Spleen (tissue), 11 donors: ENCODE measurements around the gene ZNF609. TPM values are rescaled to one million over a fixed set of nuclear protein-coding genes. Genes with fewer than 3 reads are reported as not detected.

Experiments
- DNase-seq: peaks from one replicate; pipeline ENCODE4 v3.0.0-alpha.2; 2020
- H3K27ac ChIP-seq, 8 donors: fragments of 200-600 bp; sonication (generic) in 7 of 8; 1 replicate in 4 of 8; 2 replicates in 4 of 8; pipeline versions ENCODE4 v1.5.0 to v1.8.0; 2016 to 2021; ENCODE audit warnings: inconsistent platforms in 4 of 8, mild to moderate bottlenecking in 4 of 8, moderate library complexity in 1 of 8
- H3K27me3 ChIP-seq, 7 donors: fragments of 200-600 bp; sonication (generic) in 6 of 7; replicated peaks in 1 of 7; 1 replicate in 4 of 7; 2 replicates in 3 of 7; pipeline versions ENCODE4 v1.5.0 to v1.8.0; 2016 to 2021; ENCODE audit warnings: inconsistent platforms in 3 of 7, mild to moderate bottlenecking in 1 of 7
- H3K36me3 ChIP-seq, 6 donors: fragments of 200-600 bp; sonication (generic) in 5 of 6; 1 replicate in 4 of 6; 2 replicates in 2 of 6; pipeline versions ENCODE4 v1.5.0 to v1.8.0; 2016 to 2021; ENCODE audit warnings: inconsistent platforms in 2 of 6
- H3K4me1 ChIP-seq, 6 donors: fragments of 200-600 bp; sonication (generic) in 5 of 6; 1 replicate in 3 of 6; 2 replicates in 3 of 6; pipeline versions ENCODE4 v1.5.0 to v1.8.0; 2016 to 2021; ENCODE audit warnings: inconsistent platforms in 3 of 6
- H3K4me3 ChIP-seq, 8 donors: fragments of 200-600 bp; sonication (generic) in 7 of 8; 1 replicate in 4 of 8; 2 replicates in 4 of 8; pipeline versions ENCODE4 v1.5.0 to v1.8.0; 2016 to 2021; ENCODE audit warnings: inconsistent platforms in 4 of 8, mild to moderate bottlenecking in 4 of 8, moderate library complexity in 2 of 8
- H3K9me3 ChIP-seq, 8 donors: fragments of 200-600 bp; sonication (generic) in 7 of 8; 1 replicate in 4 of 8; 2 replicates in 4 of 8; pipeline versions ENCODE4 v1.5.0 to v1.8.0; 2016 to 2021; ENCODE audit warnings: inconsistent platforms in 4 of 8
- POLR2A ChIP-seq, 3 donors: fragments of 450-650 bp; IDR thresholded peaks; one replicate each; pipeline ENCODE4 v1.5.1; 2017; ENCODE audit warnings: antibody characterized with exemption in 3 of 3, mild to moderate bottlenecking in 1 of 3
- POLR2AphosphoS5 ChIP-seq, 3 donors: sonication (generic); formaldehyde crosslinking; IDR thresholded peaks; one replicate each; pipeline ENCODE4 v1.5.1; 2017; ENCODE audit warnings: antibody characterized with exemption in 3 of 3
- WGBS, 5 donors: extraction: QIAGEN DNeasy Blood & Tissue Kit in 3 of 5; methylation state at CpG; one replicate each; pipeline versions ENCODE4 v1.1.5 to v1.1.7; 2013 to 2018; 5-methylcytosine and 5-hydroxymethylcytosine counted together
- intact Hi-C: fragments of 100-400 bp; cut with DNase I; formaldehyde crosslinking; loops from one replicate; pipeline ENCODE4 v1.15.0; 2023; ENCODE audit warnings: low total_unique reads
- polyA plus RNA-seq, 3 donors: library from polyadenylated mRNA; stranded (reverse); fragments of 200-250 nt; gene quantifications; one replicate each; pipeline ENCODE4 v1.2.1, GENCODE V29; 2013
- total RNA-seq, 7 donors: library from RNA; depleted of rRNA in 3 of 7; stranded (reverse); fragments of >200 nt in 3 of 7; fragmentation: NEBNext Ultra II Directional in 4 of 7; extraction: Animal tissue kit (Norgen Biotek cat#: 25700) in 4 of 7; gene quantifications; one replicate each; pipeline versions ENCODE4 v1.1.0 to v1.2.1, GENCODE V29; 2016 to 2021
- TF ChIP-seq, protein P1 (sequence below), 11 experiments: fragments of 200-600 bp in 7 of 11; fragments of 450-650 bp in 4 of 11; sonication (generic) in 4 of 11; IDR thresholded peaks in 8 of 11; conservative IDR thresholded peaks in 3 of 11; 1 replicate in 7 of 11; 2 replicates in 4 of 11; pipeline versions ENCODE4 v1.4.0 to v1.8.0; 2016 to 2021; ENCODE audit warnings: antibody characterized with exemption in 11 of 11, inconsistent platforms in 4 of 11, mild to moderate bottlenecking in 1 of 11
- donor health status: healthy with polysubstance abuse.
- donor health status: DM: no; HTN: no; CAD: no; lungs with moderate emphysema.
- donor health status: DM: no; HTN: no; CAD: no.
- donor health status: Bipolar disorder and iron deficiency.
- donor health status: healthy.
- donor health status: DM: no; HTN: no; CAD: no.
- donor health status: DM: yes; HTN: yes; CAD: no.

ZNF609 gene
- total and polyA plus RNA-seq, 10 donors = 2.4 to 55.7 (median 38.8) TPM

- TF ChIP-seq POLR2A (IDR thresholded peaks at IDR 0.05) (no peak), POLR2AphosphoS5 (IDR thresholded peaks at IDR 0.05) (no peak)
- TF ChIP-seq, protein P1, sequence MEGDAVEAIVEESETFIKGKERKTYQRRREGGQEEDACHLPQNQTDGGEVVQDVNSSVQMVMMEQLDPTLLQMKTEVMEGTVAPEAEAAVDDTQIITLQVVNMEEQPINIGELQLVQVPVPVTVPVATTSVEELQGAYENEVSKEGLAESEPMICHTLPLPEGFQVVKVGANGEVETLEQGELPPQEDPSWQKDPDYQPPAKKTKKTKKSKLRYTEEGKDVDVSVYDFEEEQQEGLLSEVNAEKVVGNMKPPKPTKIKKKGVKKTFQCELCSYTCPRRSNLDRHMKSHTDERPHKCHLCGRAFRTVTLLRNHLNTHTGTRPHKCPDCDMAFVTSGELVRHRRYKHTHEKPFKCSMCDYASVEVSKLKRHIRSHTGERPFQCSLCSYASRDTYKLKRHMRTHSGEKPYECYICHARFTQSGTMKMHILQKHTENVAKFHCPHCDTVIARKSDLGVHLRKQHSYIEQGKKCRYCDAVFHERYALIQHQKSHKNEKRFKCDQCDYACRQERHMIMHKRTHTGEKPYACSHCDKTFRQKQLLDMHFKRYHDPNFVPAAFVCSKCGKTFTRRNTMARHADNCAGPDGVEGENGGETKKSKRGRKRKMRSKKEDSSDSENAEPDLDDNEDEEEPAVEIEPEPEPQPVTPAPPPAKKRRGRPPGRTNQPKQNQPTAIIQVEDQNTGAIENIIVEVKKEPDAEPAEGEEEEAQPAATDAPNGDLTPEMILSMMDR (IDR thresholded peaks at IDR 0.05 in 8 of 11, conservative IDR thresholded peaks at IDR 0.05 in 3 of 11) = no peak
- no peaks in the 10 kb centered on the region for H3K36me3 ChIP-seq
- DNase-seq = no peak
- H3K9me3 ChIP-seq = no peaks in the 10 kb centered on the region
- no peaks in the 10 kb centered on the region for H3K27me3 ChIP-seq
- no peak overlapping the region for H3K4me3 ChIP-seq
- 93 to 100% (median 97%) methylated on average over 1 of the region's 1 CpG for WGBS, 5 donors
- H3K4me1 ChIP-seq = peaks cover 17 to 52% (median 39%) of the 10 kb centered on the region in 6 donors
- intact Hi-C loops = no loop called here
- no peak overlapping the region for H3K27ac ChIP-seq
Observed at GRCh38 chr15:64617727-64618126, 157.3 kb downstream of the ZNF609 start.

GRCh38 chr15:64618138-64618537, 157.8 kb downstream of the ZNF609 start:
- 89 to 97% (median 95%) methylated on average over 5 of the region's 5 CpGs for WGBS, 5 donors
- intact Hi-C loops = no loop called here
- no peak overlapping the region for H3K4me3 ChIP-seq
- peaks cover 21 to 56% (median 43%) of the 10 kb centered on the region in 6 donors for H3K4me1 ChIP-seq
- DNase-seq = no peak
- H3K27me3 ChIP-seq = no peaks in the 10 kb centered on the region
- TF ChIP-seq, protein P1 (IDR thresholded peaks at IDR 0.05 in 8 of 11, conservative IDR thresholded peaks at IDR 0.05 in 3 of 11) = no peak
- no peak for TF ChIP-seq POLR2A (IDR thresholded peaks at IDR 0.05)
- TF ChIP-seq POLR2AphosphoS5 (IDR thresholded peaks at IDR 0.05) = no peak
- H3K27ac ChIP-seq = no peak overlapping the region
- peaks cover 0 to 3% (median 0%) of the 10 kb centered on the region in 6 donors for H3K36me3 ChIP-seq
- no peaks in the 10 kb centered on the region for H3K9me3 ChIP-seq

- Histone ChIP-seq H3K27me3 (no peaks in the 10 kb centered on the region), H3K4me1 (peaks cover 25 to 60% (median 46%) of the 10 kb centered on the region in 6 donors), H3K9me3 (no peaks in the 10 kb centered on the region), H3K36me3 (peaks cover 0 to 7% (median 0%) of the 10 kb centered on the region in 6 donors), H3K4me3 (no peak overlapping the region), H3K27ac (no peak overlapping the region)
- WGBS, 5 donors = 88 to 95% (median 90%) methylated on average over 11 of the region's 11 CpGs
- DNase-seq = no peak
- intact Hi-C loops = no loop called here
- TF ChIP-seq POLR2AphosphoS5 (IDR thresholded peaks at IDR 0.05) (no peak), POLR2A (IDR thresholded peaks at IDR 0.05) (no peak)
- TF ChIP-seq, protein P1 (IDR thresholded peaks at IDR 0.05 in 8 of 11, conservative IDR thresholded peaks at IDR 0.05 in 3 of 11) = no peak
Observed at GRCh38 chr15:64618540-64618939, 158.2 kb downstream of the ZNF609 start.

- no peak for TF ChIP-seq POLR2A (IDR thresholded peaks at IDR 0.05)
- no peak for TF ChIP-seq POLR2AphosphoS5 (IDR thresholded peaks at IDR 0.05)
- TF ChIP-seq, protein P1 (IDR thresholded peaks at IDR 0.05 in 8 of 11, conservative IDR thresholded peaks at IDR 0.05 in 3 of 11) = no peak
- Histone ChIP-seq H3K36me3 (peaks cover 0 to 13% (median 0%) of the 10 kb centered on the region in 6 donors), H3K27ac (peak overlapping the region in 5 of 8 donors; percentile 8 to 82 (median 30)), H3K27me3 (no peaks in the 10 kb centered on the region), H3K9me3 (no peaks in the 10 kb centered on the region), H3K4me3 (no peak overlapping the region), H3K4me1 (peaks cover 31 to 76% (median 59%) of the 10 kb centered on the region in 6 donors)
- WGBS, 5 donors = 72 to 88% (median 81%) methylated on average over 1 of the region's 1 CpG
- DNase-seq = no peak
- intact Hi-C loops = no loop called here
Observed at GRCh38 chr15:64619880-64620839, 159.8 kb downstream of the ZNF609 start.
